H1 (cell line): ENCODE results near the gene TRMT44. TPM values are rescaled to one million over a fixed set of nuclear protein-coding genes. Genes with fewer than 3 reads are reported as not detected.

Experiments
- CBX8 ChIP-seq: fragments of 300-800, 300-1000 bp; sonication (generic); IDR thresholded peaks from 2 replicates; pipeline ENCODE4 v1.7.1; 2016; ENCODE audit warnings: low read depth, low read length, borderline replicate concordance
- CHD2 ChIP-seq: IDR thresholded peaks from 2 replicates; pipeline ENCODE4 v1.6.1; 2012; ENCODE audit warnings: low read length, improper control_type of control experiment
- EP300 ChIP-seq, 2 experiments: IDR thresholded peaks; 1 replicate in 1 of 2; 2 replicates in 1 of 2; pipeline ENCODE4 v1.6.1; 2011 to 2012; ENCODE audit warnings: low read depth in 2 of 2, low read length in 2 of 2, mild to moderate bottlenecking in 2 of 2, borderline replicate concordance in 1 of 2, inconsistent platforms in 1 of 2, moderate library complexity in 1 of 2
- MAFK ChIP-seq: IDR thresholded peaks from 2 replicates; pipeline ENCODE4 v1.6.1; 2012; ENCODE audit warnings: low read depth, mild to moderate bottlenecking, improper control_type of control experiment, low read length
- POLR2A ChIP-seq, 2 experiments: IDR thresholded peaks; 1 replicate in 1 of 2; 2 replicates in 1 of 2; pipeline ENCODE4 v1.6.1; 2011; ENCODE audit warnings: low read depth in 2 of 2, low read length in 2 of 2, mild to moderate bottlenecking in 2 of 2; ENCODE audit errors: control extremely low read depth in 1 of 2
- RNF2 ChIP-seq: fragments of 200-900, 300-1000 bp; sonication (generic); IDR thresholded peaks from 2 replicates; pipeline ENCODE4 v1.7.1; 2016; ENCODE audit warnings: borderline replicate concordance, low read depth, mild to moderate bottlenecking, antibody characterized with exemption, low read length; ENCODE audit not compliant: poor library complexity, severe bottlenecking; ENCODE audit errors: missing control alignments
- SIRT6 ChIP-seq: IDR thresholded peaks from one replicate; pipeline ENCODE4 v1.7.1; 2012; ENCODE audit warnings: low read length, inconsistent platforms
- TAF7 ChIP-seq: optimal IDR thresholded peaks from 2 replicates; pipeline ENCODE3; 2011; ENCODE audit warnings: low read depth, mild to moderate bottlenecking, inconsistent platforms, low read length, moderate library complexity, borderline replicate concordance
- polyA plus RNA-seq, 7 experiments: library from polyadenylated mRNA; depleted of rRNA in 3 of 7; stranded (reverse) in 5 of 7; unstranded in 2 of 7; fragments of >200 nt in 5 of 7; fragments of 200-250 nt in 2 of 7; gene quantifications; 1 replicate in 5 of 7; 2 replicates in 1 of 7; 4 replicates in 1 of 7; pipeline versions ENCODE4 v1.2.1 to v1.2.3, GENCODE V29; 2011 to 2013; ENCODE audit warnings: missing spikeins in 2 of 7, mixed read lengths in 2 of 7
- total RNA-seq: library from RNA; stranded (reverse); fragmentation: NEBNext Ultra II Directional; extraction: Animal tissue kit (Norgen Biotek cat#: 25700); gene quantifications from 2 replicates; pipeline ENCODE4 v1.2.1, GENCODE V29; 2021

The TRMT44 gene
- total and polyA plus RNA-seq, 2 of the 8 experiments (the other 6 are each of a cell fraction or from before 2014, with no cell fraction given), result 8.6 to 23.9 TPM

DNA sequence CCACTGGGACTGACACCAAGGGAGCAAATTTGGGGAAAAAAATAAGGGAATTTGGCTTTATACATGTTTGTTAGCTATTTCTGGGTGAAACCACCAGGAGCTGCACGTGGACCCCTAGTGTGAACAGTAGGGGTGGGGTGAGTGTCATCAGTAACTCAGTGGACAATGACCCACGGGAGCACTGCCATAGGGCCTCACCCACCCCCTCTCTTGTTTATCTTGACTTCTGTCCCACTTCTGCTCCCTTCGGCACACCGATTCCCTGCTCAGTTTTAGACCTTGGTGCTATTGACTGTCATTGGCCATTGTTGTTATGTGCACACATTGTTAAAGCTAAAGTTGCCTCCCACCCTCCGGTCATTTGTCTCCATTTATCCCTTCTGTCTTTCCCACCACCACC, 9.0 kb upstream of the TRMT44 start (continued):
- TF ChIP-seq CHD2 (no peak), CBX8 (no peak), EP300 (IDR thresholded peaks at IDR 0.05; ENCODE audit: borderline replicate concordance in 1 of 2, low read depth in 2 of 2, low read length in 2 of 2) (no peak), RNF2 (no peak), POLR2A (IDR thresholded peaks at IDR 0.05; ENCODE audit: control extremely low read depth in 1 of 2, low read depth in 2 of 2, low read length in 2 of 2) (no peak), MAFK (no peak), TAF7 (no peak), SIRT6 (no peak)
